CD14-positive monocyte (primary cell): ENCODE results near the gene VSTM2L. TPM values are rescaled to one million over a fixed set of nuclear protein-coding genes. Genes with fewer than 3 reads are reported as not detected.
A peak's percentile ranks its signal among the peaks of the same experiment; 100 is the strongest.

Source experiments
- DNase-seq, 3 donors: peaks; one replicate each; pipeline ENCODE4 v3.0.0-alpha.2; 2011 to 2022
- H2AFZ ChIP-seq: 2 replicates; pipeline ENCODE4 v1.6.0; 2012; ENCODE audit warnings: mild to moderate bottlenecking, low read depth, low read length, inconsistent platforms; ENCODE audit not compliant: insufficient read depth, poor library complexity, severe bottlenecking
- H3K27ac ChIP-seq, 2 donors: 1 replicate in 1 of 2; 2 replicates in 1 of 2; pipeline ENCODE4 v1.5.1; 2012 to 2013; ENCODE audit warnings: low read length in 2 of 2, control low read depth in 1 of 2, inconsistent platforms in 1 of 2, low read depth in 1 of 2, mild to moderate bottlenecking in 1 of 2
- H3K27me3 ChIP-seq, 2 donors: one replicate each; pipeline versions ENCODE4 v1.6.0 to v1.6.1; 2011 to 2013; ENCODE audit warnings: low read length in 2 of 2; ENCODE audit not compliant: control insufficient read depth in 2 of 2, insufficient read depth in 2 of 2
- H3K36me3 ChIP-seq, 2 donors: replicated peaks in 1 of 2; 1 replicate in 1 of 2; 2 replicates in 1 of 2; pipeline versions ENCODE4 v1.5.1 to v1.6.1; 2012 to 2013; ENCODE audit warnings: low read length in 2 of 2, control low read depth in 1 of 2, inconsistent platforms in 1 of 2, mild to moderate bottlenecking in 1 of 2; ENCODE audit not compliant: insufficient read depth in 2 of 2, control insufficient read depth in 1 of 2
- H3K4me1 ChIP-seq, 2 donors: 1 replicate in 1 of 2; 2 replicates in 1 of 2; pipeline versions ENCODE4 v1.5.1 to v1.6.1; 2012 to 2013; ENCODE audit warnings: low read length in 2 of 2, control low read depth in 1 of 2, inconsistent platforms in 1 of 2, mild to moderate bottlenecking in 1 of 2, moderate library complexity in 1 of 2; ENCODE audit not compliant: insufficient read depth in 2 of 2, control insufficient read depth in 1 of 2
- H3K4me2 ChIP-seq: replicated peaks from 2 replicates; pipeline ENCODE3; 2012; ENCODE audit warnings: low read length, moderate library complexity, mild to moderate bottlenecking; ENCODE audit not compliant: poor library complexity, severe bottlenecking; ENCODE audit errors: extremely low read depth
- H3K4me3 ChIP-seq, 3 experiments: fragments of 200-600 bp in 1 of 3; sonication (generic) in 1 of 3; replicated peaks in 1 of 3; 1 replicate in 2 of 3; 2 replicates in 1 of 3; pipeline ENCODE4 v1.5.1; 2011 to 2013; ENCODE audit warnings: low read length in 3 of 3, mild to moderate bottlenecking in 3 of 3, control low read depth in 2 of 3, low read depth in 2 of 3, inconsistent platforms in 1 of 3, moderate library complexity in 1 of 3
- H3K79me2 ChIP-seq: 2 replicates; pipeline ENCODE4 v1.6.0; 2012; ENCODE audit warnings: mild to moderate bottlenecking, control low read depth, inconsistent platforms, low read length, moderate library complexity; ENCODE audit not compliant: insufficient read depth
- H3K9ac ChIP-seq: 2 replicates; pipeline ENCODE4 v1.6.0; 2017; ENCODE audit warnings: low read length, mild to moderate bottlenecking; ENCODE audit not compliant: insufficient read depth, poor library complexity, severe bottlenecking
- H3K9me3 ChIP-seq, 2 donors: replicated peaks in 1 of 2; 1 replicate in 1 of 2; 2 replicates in 1 of 2; pipeline versions ENCODE4 v1.5.1 to v1.6.1; 2012 to 2013; ENCODE audit warnings: low read length in 2 of 2, control low read depth in 1 of 2; ENCODE audit not compliant: control insufficient read depth in 1 of 2, insufficient read depth in 1 of 2
- H4K20me1 ChIP-seq: 2 replicates; pipeline ENCODE4 v1.6.0; 2012; ENCODE audit warnings: mild to moderate bottlenecking, low read length, control low read depth, moderate library complexity; ENCODE audit not compliant: insufficient read depth
- H3K27ac Mint-ChIP-seq, 7 donors: one replicate each; pipeline ENCODE4 v1.8.0; 2020; ENCODE audit warnings: mild to moderate bottlenecking in 7 of 7, mixed read lengths in 7 of 7, moderate library complexity in 6 of 7, inconsistent platforms in 2 of 7
- H3K27me3 Mint-ChIP-seq, 3 donors: one replicate each; pipeline ENCODE4 v1.8.0; 2021 to 2022; ENCODE audit warnings: low read depth in 3 of 3, mild to moderate bottlenecking in 3 of 3, mixed read lengths in 3 of 3, moderate library complexity in 3 of 3, inconsistent platforms in 1 of 3
- H3K36me3 Mint-ChIP-seq, 2 donors: one replicate each; pipeline ENCODE4 v1.8.0; 2020; ENCODE audit warnings: mixed read lengths in 2 of 2, inconsistent platforms in 1 of 2, mild to moderate bottlenecking in 1 of 2
- H3K4me1 Mint-ChIP-seq: one replicate; pipeline ENCODE4 v1.8.0; 2020; ENCODE audit warnings: mild to moderate bottlenecking, mixed read lengths
- H3K4me3 Mint-ChIP-seq, 2 donors: one replicate each; pipeline ENCODE4 v1.8.0; 2020; ENCODE audit warnings: mild to moderate bottlenecking in 2 of 2, mixed read lengths in 2 of 2, moderate library complexity in 1 of 2
- H3K9me3 Mint-ChIP-seq, 7 donors: one replicate each; pipeline ENCODE4 v1.8.0; 2020 to 2022; ENCODE audit warnings: mixed read lengths in 7 of 7, mild to moderate bottlenecking in 6 of 7, moderate library complexity in 6 of 7, inconsistent platforms in 2 of 7
- CTCF ChIP-seq: fragments of 200-600 bp; IDR thresholded peaks from one replicate; pipeline ENCODE4 v1.8.0; 2022; ENCODE audit warnings: antibody characterized with exemption, mild to moderate bottlenecking
- WGBS: methylation state at CpG from one replicate; pipeline ENCODE4 v1.1.5; 2013; ENCODE audit warnings: missing lambda C conversion rate; ENCODE audit not compliant: insufficient coverage; 5-methylcytosine and 5-hydroxymethylcytosine counted together
- intact Hi-C, 2 donors: fragments of 100-400 bp; cut with micrococcal nuclease; formaldehyde crosslinking; loops; one replicate each; pipeline versions ENCODE4 v1.15.0 to v1.15.1; 2023
- polyA plus RNA-seq, 3 donors: library from polyadenylated mRNA; depleted of rRNA in 1 of 3; unstranded in 2 of 3; stranded (reverse) in 1 of 3; fragments of 300-500 nt in 2 of 3; fragments of >200 nt in 1 of 3; fragmentation: Illumina TruSeq in 2 of 3; gene quantifications; 1 replicate in 2 of 3; 2 replicates in 1 of 3; pipeline ENCODE4 v1.2.3, GENCODE V29; 2012 to 2021

The VSTM2L gene
- polyA plus RNA-seq, 3 donors, result not detected

- WGBS, result 94% methylated on average over 3 of the region's 5 CpGs
- peak overlapping the region in 6 of 7 donors; percentile 9 to 94 (median 46) for H3K27ac Mint-ChIP-seq
These were observed 85.5 kb downstream of the VSTM2L start for GRCh38 chr20:37988306-37988954.

More at GRCh38 chr20:37988306-37988954, 85.5 kb downstream of the VSTM2L start:
- Histone ChIP-seq H3K79me2 (no peaks in the 10 kb centered on the region), H2AFZ (no peak overlapping the region), H3K9ac (no peak overlapping the region), H3K27ac (no peak overlapping the region), H3K4me2 (no peak overlapping the region), H3K27me3 (no peaks in the 10 kb centered on the region), H3K36me3 (peaks cover 19 to 62% of the 10 kb centered on the region in 2 donors), H3K9me3 (no peaks in the 10 kb centered on the region), H4K20me1 (no peaks in the 10 kb centered on the region), H3K4me3 (no peak overlapping the region), H3K4me1 (peaks cover 29 to 30% of the 10 kb centered on the region in 2 donors)
- Mint-ChIP-seq H3K4me3 (no peak overlapping the region), H3K27me3 (peaks cover 0 to 3% (median 1%) of the 10 kb centered on the region in 3 donors), H3K4me1 (peaks cover 32% of the 10 kb centered on the region), H3K36me3 (peaks cover 61 to 71% of the 10 kb centered on the region in 2 donors), H3K9me3 (no peaks in the 10 kb centered on the region)
- intact Hi-C loops, result no loop called here
- no peak for TF ChIP-seq CTCF
- no peak for DNase-seq
